Naive thymus-derived CD8-positive, alpha-beta T cell (primary cell): ENCODE data around the gene FBXW9. TPM values are rescaled to one million over a fixed set of nuclear protein-coding genes. Genes with fewer than 3 reads are reported as not detected.

Source experiments
- ATAC-seq, 2 donors: fragments of 150-1000 bp; cut with Tn5 transposase in 1 of 2; sonication (Bioruptor Pico), chemical (Tn5 transposase) in 1 of 2; 1 replicate in 1 of 2; 2 replicates in 1 of 2; pipeline ENCODE4 v1.10.0; 2021; ENCODE audit warnings: mild to moderate bottlenecking in 2 of 2, moderate library complexity in 2 of 2
- POLR2A ChIA-PET: fragments of 350-600 bp; sonication (Branson Sonifier 250); formaldehyde crosslinking; loops from one replicate; lab custom pipeline; 2021; ENCODE audit warnings: antibody characterized with exemption; lab: Charles Lee
- DNase-seq, 10 donors: peaks; one replicate each; pipeline versions ENCODE4 v3.0.0 to v3.0.0-alpha.2; 2020 to 2022
- H3K27ac Mint-ChIP-seq, 10 donors: one replicate each; pipeline ENCODE4 v1.8.0; 2020 to 2022; ENCODE audit warnings: mild to moderate bottlenecking in 10 of 10, mixed read lengths in 10 of 10, moderate library complexity in 4 of 10, inconsistent platforms in 1 of 10
- H3K27me3 Mint-ChIP-seq, 5 donors: one replicate each; pipeline ENCODE4 v1.8.0; 2021 to 2022; ENCODE audit warnings: mixed read lengths in 5 of 5
- H3K36me3 Mint-ChIP-seq, 3 donors: one replicate each; pipeline ENCODE4 v1.8.0; 2020 to 2022; ENCODE audit warnings: mixed read lengths in 3 of 3, mild to moderate bottlenecking in 2 of 3, inconsistent platforms in 1 of 3
- H3K4me1 Mint-ChIP-seq, 4 donors: one replicate each; pipeline ENCODE4 v1.8.0; 2021 to 2022; ENCODE audit warnings: mixed read lengths in 4 of 4
- H3K4me3 Mint-ChIP-seq, 10 donors: one replicate each; pipeline ENCODE4 v1.8.0; 2020 to 2022; ENCODE audit warnings: mild to moderate bottlenecking in 10 of 10, mixed read lengths in 10 of 10, moderate library complexity in 6 of 10, inconsistent platforms in 1 of 10
- H3K9me3 Mint-ChIP-seq, 9 donors: one replicate each; pipeline ENCODE4 v1.8.0; 2020 to 2022; ENCODE audit warnings: mixed read lengths in 9 of 9, mild to moderate bottlenecking in 3 of 9, inconsistent platforms in 1 of 9, moderate library complexity in 1 of 9
- polyA plus RNA-seq, 3 donors: library from polyadenylated mRNA; unstranded; fragments of 300-500 nt; fragmentation: Illumina TruSeq; gene quantifications; one replicate each; pipeline ENCODE4 v1.2.3, GENCODE V29; 2021
- total RNA-seq, 8 experiments: library from RNA in 2 of 8; stranded (reverse) in 2 of 8; gene quantifications; one replicate each; pipeline ENCODE4 v1.2.3 and lab custom pipeline; 2021 to 2026

FBXW9 gene
- total and polyA plus RNA-seq, 5 experiments from 2014 or later: 2.8 to 5.7 (median 4.3) TPM

- ATAC-seq (peak in 1 of 2 donors; percentile 1), DNase-seq (no peak)
- no peaks in the 10 kb centered on the region for H3K27me3 Mint-ChIP-seq
- H3K27ac Mint-ChIP-seq: peak overlapping the region; percentile 85 to 96 (median 94)
- H3K36me3 Mint-ChIP-seq: peaks cover 0 to 25% (median 3%) of the 10 kb centered on the region in 3 donors
- no peaks in the 10 kb centered on the region for H3K9me3 Mint-ChIP-seq
- POLR2A ChIA-PET: interaction anchor here (0.5 to 1.8 kb wide), 16 partner anchors 10 to 770 kb away, joined by 3 to 10 read pairs (median 4); partner anchors contain the start of genes DHPS, JUNB, ZNF44 and ZNF443
- H3K4me3 Mint-ChIP-seq: peak overlapping the region; percentile 93 to 99 (median 96)
- H3K4me1 Mint-ChIP-seq: peaks cover 18 to 64% (median 56%) of the 10 kb centered on the region in 4 donors
Observed at GRCh38 chr19:12665671-12666264, 30.7 kb downstream of the FBXW9 start.

- H3K9me3 Mint-ChIP-seq: no peaks in the 10 kb centered on the region
- DNase-seq (peak in 8 of 10 donors; percentile 22 to 83 (median 55)), ATAC-seq (peak; percentile 35 to 49)
- H3K4me1 Mint-ChIP-seq: peaks cover 18 to 59% (median 54%) of the 10 kb centered on the region in 4 donors
- POLR2A ChIA-PET: interaction anchor here (0.6 to 1.8 kb wide), 6 partner anchors 11 to 769 kb away, joined by 3 to 10 read pairs (median 4); partner anchors contain the start of genes JUNB and ZNF44
- peak overlapping the region; percentile 93 to 99 (median 96) for H3K4me3 Mint-ChIP-seq
- peaks cover 0 to 30% (median 3%) of the 10 kb centered on the region in 3 donors for H3K36me3 Mint-ChIP-seq
- H3K27ac Mint-ChIP-seq: peak overlapping the region; percentile 79 to 96 (median 94)
- no peaks in the 10 kb centered on the region for H3K27me3 Mint-ChIP-seq
Observed at GRCh38 chr19:12665281-12665573, 31.2 kb downstream of the FBXW9 start.

DNA sequence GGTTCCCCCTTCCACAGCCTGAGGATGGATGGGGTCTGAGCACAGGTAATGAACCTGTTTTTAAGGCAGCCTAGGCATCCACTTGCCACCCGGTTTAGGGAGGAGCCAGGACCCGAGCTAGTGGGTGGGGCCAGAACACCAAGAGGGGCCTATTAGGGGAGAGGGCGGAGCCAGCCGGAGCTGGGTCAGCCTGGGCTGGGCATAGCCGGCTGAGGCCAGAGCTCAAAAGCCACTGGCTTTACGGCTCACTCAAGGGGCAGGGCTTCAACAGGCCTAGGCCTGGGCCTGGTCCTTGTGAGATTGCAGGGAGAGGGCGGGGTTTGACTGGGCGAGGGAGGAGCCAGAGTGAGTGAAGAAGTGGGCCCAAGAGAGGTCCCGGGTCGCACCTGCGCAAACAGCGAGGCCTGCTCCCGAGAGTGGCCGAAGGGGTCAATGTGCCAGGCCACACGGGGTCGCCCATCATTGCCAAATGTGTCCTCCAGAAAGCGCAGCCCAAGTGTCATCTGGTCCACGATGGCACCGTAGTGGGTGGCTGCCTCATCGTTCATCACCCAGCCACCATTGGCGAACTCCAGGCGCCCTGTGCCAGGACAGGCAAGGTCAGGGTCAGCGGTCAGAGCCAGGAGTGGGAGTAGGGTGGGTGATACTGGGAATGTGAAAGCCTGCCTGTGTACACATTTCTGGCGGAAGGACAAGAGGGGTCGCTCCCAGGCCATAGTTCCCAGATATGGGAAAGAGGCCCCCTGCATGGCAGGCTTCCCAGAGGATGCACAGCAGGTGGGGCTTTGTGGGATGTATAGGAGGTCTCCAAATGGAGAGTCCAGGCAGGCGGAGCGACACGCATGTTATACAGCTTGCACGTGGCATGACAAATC lies 31.8 kb downstream of the FBXW9 start:
- ATAC-seq: no peak
- Mint-ChIP-seq H3K36me3 (peaks cover 3 to 36% (median 5%) of the 10 kb centered on the region in 3 donors), H3K27me3 (no peaks in the 10 kb centered on the region), H3K9me3 (no peaks in the 10 kb centered on the region), H3K4me3 (peak overlapping the region; percentile 93 to 99 (median 96)), H3K27ac (peak overlapping the region; percentile 79 to 96 (median 94)), H3K4me1 (peaks cover 18 to 55% (median 51%) of the 10 kb centered on the region in 4 donors)
- DNase-seq: no peak
- POLR2A ChIA-PET: interaction anchor here (0.6 to 1.1 kb wide), 4 partner anchors 19 to 768 kb away, joined by 3 to 4 read pairs (median 4); partner anchors contain the start of gene ZNF44

DNA sequence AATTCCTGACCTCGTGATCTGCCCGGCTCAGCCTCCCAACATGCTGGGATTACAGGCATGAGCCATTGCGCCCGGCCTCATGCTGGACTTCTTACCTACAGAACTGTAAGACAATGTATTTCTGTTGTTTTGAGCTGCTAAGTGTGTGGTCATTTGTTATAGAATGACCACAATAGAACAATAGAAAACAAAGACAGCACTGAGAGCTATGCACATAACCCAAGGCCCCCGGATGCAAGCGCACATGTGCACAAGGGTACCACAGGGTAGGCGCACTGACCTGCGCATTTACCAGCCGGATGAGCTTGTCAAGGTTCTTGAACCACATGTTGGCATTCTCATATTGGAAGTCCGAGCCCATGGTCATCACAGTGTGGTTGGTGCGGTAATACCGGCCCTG lies 35.5 kb downstream of the FBXW9 start:
- POLR2A ChIA-PET: interaction anchor here (0.6 to 1.5 kb wide), 4 partner anchors 9 to 1901 kb away, joined by 3 to 4 read pairs (median 4); no protein-coding TSS in a partner anchor
- peak overlapping the region in 1 of 10 donors; percentile 13 for H3K27ac Mint-ChIP-seq

DNA sequence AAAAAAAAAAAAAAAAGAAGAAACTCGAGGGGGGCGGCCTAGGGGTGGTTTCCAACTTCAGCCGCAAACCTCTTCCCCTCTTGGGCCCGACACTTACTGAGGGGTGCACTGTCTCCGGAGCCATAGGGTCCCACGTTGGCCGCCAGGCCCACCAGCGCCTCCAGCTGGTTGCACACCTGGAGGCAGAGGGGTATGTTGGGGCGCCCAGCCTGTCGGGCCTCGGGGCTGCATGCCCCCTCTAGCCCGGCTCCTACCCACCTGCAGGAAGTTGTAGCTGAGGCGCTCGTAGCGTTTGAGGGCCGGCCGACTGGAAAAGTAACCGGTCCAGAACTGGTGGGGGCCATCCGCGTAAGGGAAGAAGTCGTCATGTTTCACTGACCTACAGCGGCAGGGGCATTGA lies 38.5 kb downstream of the FBXW9 start:
- peaks cover 9 to 78% (median 17%) of the 10 kb centered on the region in 3 donors for H3K36me3 Mint-ChIP-seq
- POLR2A ChIA-PET: interaction anchor here (0.6 to 1.1 kb wide), 3 partner anchors 11 to 237 kb away, joined by 3 to 4 read pairs (median 4); a partner anchor contains a TSS

More for the DNA sequence above, 35.5 kb downstream of the FBXW9 start:
- ATAC-seq: no peak
- Mint-ChIP-seq H3K4me1 (peaks cover 7 to 25% (median 21%) of the 10 kb centered on the region in 4 donors), H3K36me3 (peaks cover 4 to 66% (median 12%) of the 10 kb centered on the region in 3 donors), H3K4me3 (no peak overlapping the region), H3K9me3 (no peaks in the 10 kb centered on the region), H3K27me3 (no peaks in the 10 kb centered on the region)
- no peak for DNase-seq

DNA sequence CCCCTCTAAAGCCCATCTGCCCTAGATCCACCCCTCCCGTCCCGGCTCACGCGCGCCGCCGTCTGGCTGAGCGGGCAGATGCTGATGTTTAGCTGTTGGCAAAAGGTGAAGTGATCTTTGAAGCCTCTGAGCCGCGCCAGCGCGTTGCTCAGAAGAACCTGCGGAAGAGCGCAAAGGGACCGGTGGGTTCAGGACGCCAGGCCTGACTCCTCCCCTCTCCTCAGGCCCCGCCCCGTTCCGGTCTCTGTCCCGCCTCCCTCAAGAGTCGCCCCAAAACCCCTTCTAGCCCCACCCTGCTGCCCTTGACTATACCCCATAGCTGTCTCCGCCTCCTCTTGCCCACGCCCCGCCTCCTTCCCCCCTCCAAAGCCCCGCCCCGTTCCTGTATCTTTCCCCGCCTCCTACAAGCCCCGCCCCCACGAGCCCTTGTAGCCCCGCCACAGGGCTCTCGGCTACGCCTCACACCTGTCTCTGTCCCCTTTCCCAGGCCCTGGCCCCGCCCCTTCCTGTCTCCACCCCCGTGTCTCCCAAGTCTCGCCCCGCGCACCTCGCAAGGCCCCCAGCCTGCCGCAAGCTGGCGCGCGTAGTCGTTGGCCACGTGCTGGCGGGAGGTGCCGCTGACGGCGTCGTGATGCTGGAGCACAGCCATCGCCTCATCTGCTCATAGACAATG lies 39.4 kb downstream of the FBXW9 start:
- H3K36me3 Mint-ChIP-seq: peaks cover 9 to 76% (median 17%) of the 10 kb centered on the region in 3 donors
- ATAC-seq (peak in 1 of 2 donors; percentile 16), DNase-seq (no peak)
- no peaks in the 10 kb centered on the region for H3K9me3 Mint-ChIP-seq
- no peak overlapping the region for H3K4me3 Mint-ChIP-seq
- POLR2A ChIA-PET: interaction anchor here (0.6 kb wide), 1 partner anchor 68 kb away, joined by 3 read pairs; no protein-coding TSS in a partner anchor
- no peak overlapping the region for H3K27ac Mint-ChIP-seq
- no peaks in the 10 kb centered on the region for H3K27me3 Mint-ChIP-seq
- H3K4me1 Mint-ChIP-seq: peaks cover 0 to 5% (median 4%) of the 10 kb centered on the region in 4 donors

More for the DNA sequence above, 38.5 kb downstream of the FBXW9 start:
- Mint-ChIP-seq H3K4me1 (peaks cover 0 to 5% (median 4%) of the 10 kb centered on the region in 4 donors), H3K4me3 (no peak overlapping the region), H3K27me3 (no peaks in the 10 kb centered on the region), H3K9me3 (no peaks in the 10 kb centered on the region), H3K27ac (no peak overlapping the region)
- ATAC-seq (no peak), DNase-seq (no peak)

DNA sequence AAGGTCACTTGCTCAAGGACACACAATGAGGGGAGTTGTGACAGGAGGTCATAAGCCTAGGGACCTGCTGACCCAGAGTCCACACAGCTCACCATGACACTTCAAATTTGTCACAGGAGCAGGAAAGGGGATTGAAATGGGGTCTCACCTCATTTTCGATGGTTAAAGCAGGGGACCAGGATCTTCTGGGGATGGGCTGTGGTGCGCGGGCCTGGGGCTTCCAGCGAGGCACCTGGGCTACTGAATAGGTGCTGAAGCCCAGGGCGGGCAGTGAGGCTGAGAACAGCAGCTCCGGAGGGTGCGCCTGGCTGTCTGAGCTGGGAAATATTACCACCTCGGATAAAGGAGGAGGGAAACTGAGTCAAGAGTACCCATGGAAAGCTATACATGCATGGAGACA lies 40.9 kb downstream of the FBXW9 start:
- peaks cover 9 to 74% (median 23%) of the 10 kb centered on the region in 3 donors for H3K36me3 Mint-ChIP-seq
- H3K9me3 Mint-ChIP-seq: no peaks in the 10 kb centered on the region
- POLR2A ChIA-PET: no interaction called here
- peaks cover 0 to 5% (median 4%) of the 10 kb centered on the region in 4 donors for H3K4me1 Mint-ChIP-seq
- H3K4me3 Mint-ChIP-seq: no peak overlapping the region
- ATAC-seq: no peak
- peak overlapping the region in 2 of 10 donors; percentile 2 to 8 for H3K27ac Mint-ChIP-seq
- no peaks in the 10 kb centered on the region for H3K27me3 Mint-ChIP-seq
- DNase-seq: no peak

DNA sequence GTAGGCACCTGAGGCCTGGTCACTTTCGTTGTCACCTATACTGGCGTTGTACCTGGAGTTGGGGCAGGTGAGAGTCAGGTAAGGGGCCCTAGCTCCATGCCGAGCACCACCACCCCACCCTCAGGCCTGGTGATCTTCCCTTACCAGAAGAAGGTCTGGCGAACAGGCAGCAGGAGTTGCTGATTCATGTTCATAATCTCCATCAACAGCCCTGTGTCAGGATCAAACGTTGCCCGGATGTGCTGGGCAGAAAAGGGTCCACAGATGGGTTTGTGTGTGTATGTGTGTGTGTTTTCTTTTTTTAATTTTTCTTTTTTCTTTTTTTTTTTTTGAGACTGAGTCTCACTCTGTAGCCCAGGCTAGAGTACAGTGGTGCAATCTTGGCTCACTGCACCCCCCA lies 44.2 kb downstream of the FBXW9 start:
- Mint-ChIP-seq H3K36me3 (peaks cover 6 to 47% (median 21%) of the 10 kb centered on the region in 3 donors), H3K9me3 (no peaks in the 10 kb centered on the region), H3K27me3 (no peaks in the 10 kb centered on the region), H3K27ac (no peak overlapping the region), H3K4me1 (peaks cover 0 to 6% (median 3%) of the 10 kb centered on the region in 4 donors), H3K4me3 (no peak overlapping the region)
- POLR2A ChIA-PET: no interaction called here
- no peak for ATAC-seq
- no peak for DNase-seq

DNA sequence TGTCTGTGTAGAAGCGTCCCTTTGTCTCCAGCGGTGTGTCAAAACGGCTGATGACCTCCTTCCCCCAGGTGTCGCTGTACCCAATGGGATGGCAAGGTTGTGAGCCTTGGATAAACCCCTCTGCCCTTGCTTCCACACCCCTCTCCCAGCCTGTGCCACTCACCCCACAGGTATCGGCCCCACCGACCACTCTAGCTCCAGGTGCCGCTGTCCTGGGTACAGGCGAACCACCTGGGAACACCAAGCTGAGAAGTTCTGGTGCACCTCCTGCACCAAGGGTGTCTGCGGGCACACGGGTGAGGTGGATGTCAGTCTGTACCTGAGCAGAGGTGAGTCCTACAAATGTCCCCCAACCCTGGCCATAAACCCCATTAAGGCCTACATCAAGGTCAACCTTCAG lies 46.5 kb downstream of the FBXW9 start:
- POLR2A ChIA-PET: interaction anchor here (0.7 to 1.1 kb wide), 4 partner anchors 20 to 151 kb away, joined by 3 to 5 read pairs (median 4); a partner anchor contains a TSS
- Mint-ChIP-seq H3K27me3 (no peaks in the 10 kb centered on the region), H3K9me3 (no peaks in the 10 kb centered on the region), H3K36me3 (peaks cover 0 to 33% (median 6%) of the 10 kb centered on the region in 3 donors), H3K27ac (no peak overlapping the region), H3K4me1 (peaks cover 0 to 1% (median 0%) of the 10 kb centered on the region in 4 donors), H3K4me3 (no peak overlapping the region)
- no peak for ATAC-seq
- DNase-seq: no peak

- no peaks in the 10 kb centered on the region for H3K27me3 Mint-ChIP-seq
- peaks cover 0 to 1% (median 0%) of the 10 kb centered on the region in 4 donors for H3K4me1 Mint-ChIP-seq
- no peaks in the 10 kb centered on the region for H3K9me3 Mint-ChIP-seq
- ATAC-seq: no peak
- no peak for DNase-seq
- peaks cover 0 to 29% (median 6%) of the 10 kb centered on the region in 3 donors for H3K36me3 Mint-ChIP-seq
- no peak overlapping the region for H3K4me3 Mint-ChIP-seq
- peak overlapping the region in 2 of 10 donors; percentile 46 to 69 for H3K27ac Mint-ChIP-seq
- POLR2A ChIA-PET: interaction anchor here (0.6 kb wide), 1 partner anchor 9 kb away, joined by 3 read pairs; no protein-coding TSS in a partner anchor
Observed at GRCh38 chr19:12648088-12648487, 48.3 kb downstream of the FBXW9 start.

DNA sequence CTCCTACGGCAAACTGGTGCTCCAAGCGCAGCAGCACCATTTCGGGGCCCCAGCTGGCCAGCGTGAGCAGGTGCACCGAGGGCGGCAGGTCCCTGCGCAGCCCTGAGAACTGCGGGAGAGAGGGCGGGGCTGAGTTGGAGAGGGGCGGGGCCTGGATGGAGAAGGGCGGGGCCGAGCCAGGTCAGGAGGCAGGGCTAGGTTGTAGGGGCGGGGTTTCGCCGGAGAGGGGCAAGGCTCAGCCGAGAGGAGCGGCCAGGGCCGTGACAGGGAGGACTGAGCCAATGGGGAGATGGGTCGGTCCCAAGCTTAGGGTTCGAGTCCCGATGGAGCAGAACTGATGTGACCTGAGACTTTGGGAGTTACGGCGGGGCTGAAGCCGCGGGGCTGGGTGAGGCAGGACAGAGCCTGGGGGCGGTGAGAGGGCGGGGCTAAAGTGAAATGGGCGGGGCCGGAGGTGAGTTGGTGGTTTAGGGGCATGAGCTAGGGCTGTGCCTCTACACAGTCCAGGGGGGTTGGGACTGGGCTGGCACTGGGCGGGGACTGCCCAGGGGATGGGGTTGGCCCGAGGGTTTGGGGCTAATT lies 48.9 kb downstream of the FBXW9 start:
- peak in 2 of 10 donors; percentile 15 to 45 for DNase-seq
- peaks cover 0 to 32% (median 6%) of the 10 kb centered on the region in 3 donors for H3K36me3 Mint-ChIP-seq
- POLR2A ChIA-PET: interaction anchor here (0.6 kb wide), 1 partner anchor 9 kb away, joined by 3 read pairs; no protein-coding TSS in a partner anchor
- ATAC-seq: peak; percentile 61 to 69
- no peak overlapping the region for H3K4me3 Mint-ChIP-seq
- peak overlapping the region in 4 of 10 donors; percentile 38 to 76 (median 58) for H3K27ac Mint-ChIP-seq
- H3K4me1 Mint-ChIP-seq: peaks cover 0 to 1% (median 0%) of the 10 kb centered on the region in 4 donors
- H3K9me3 Mint-ChIP-seq: no peaks in the 10 kb centered on the region
- H3K27me3 Mint-ChIP-seq: no peaks in the 10 kb centered on the region
